Kidney epithelial cell (primary cell): ENCODE data around the gene ADPRHL1. TPM values are rescaled to one million over a fixed set of nuclear protein-coding genes. Genes with fewer than 3 reads are reported as not detected.

Source experiments
- DNase-seq: peaks from one replicate; pipeline ENCODE4 v3.0.0-alpha.2; 2010; ENCODE audit warnings: low read depth
- H3K27me3 ChIP-seq: 2 replicates; pipeline ENCODE4 v1.6.0; 2011; ENCODE audit warnings: low read length; ENCODE audit not compliant: control insufficient read depth, insufficient read depth
- H3K36me3 ChIP-seq: 2 replicates; pipeline ENCODE4 v1.5.1; 2011; ENCODE audit warnings: low read length; ENCODE audit not compliant: control insufficient read depth, insufficient read depth
- H3K4me3 ChIP-seq: 2 replicates; pipeline ENCODE4 v1.5.1; 2011; ENCODE audit warnings: low read depth, mild to moderate bottlenecking, control low read depth, low read length
- total RNA-seq: library from RNA; depleted of rRNA; stranded (reverse); fragments of >200 nt; gene quantifications from 2 replicates; pipeline ENCODE4 v1.2.3, GENCODE V29; 2015
- TF ChIP-seq, protein P1 (sequence below): IDR thresholded peaks from 2 replicates; pipeline ENCODE4 v1.5.1; 2011; ENCODE audit warnings: mild to moderate bottlenecking, moderate library complexity, low read length, control low read depth, inconsistent platforms; ENCODE audit not compliant: insufficient read depth, poor library complexity, severe bottlenecking

The ADPRHL1 gene
- total RNA-seq, 1 donor from 2014 or later: 0.84 TPM

DNA sequence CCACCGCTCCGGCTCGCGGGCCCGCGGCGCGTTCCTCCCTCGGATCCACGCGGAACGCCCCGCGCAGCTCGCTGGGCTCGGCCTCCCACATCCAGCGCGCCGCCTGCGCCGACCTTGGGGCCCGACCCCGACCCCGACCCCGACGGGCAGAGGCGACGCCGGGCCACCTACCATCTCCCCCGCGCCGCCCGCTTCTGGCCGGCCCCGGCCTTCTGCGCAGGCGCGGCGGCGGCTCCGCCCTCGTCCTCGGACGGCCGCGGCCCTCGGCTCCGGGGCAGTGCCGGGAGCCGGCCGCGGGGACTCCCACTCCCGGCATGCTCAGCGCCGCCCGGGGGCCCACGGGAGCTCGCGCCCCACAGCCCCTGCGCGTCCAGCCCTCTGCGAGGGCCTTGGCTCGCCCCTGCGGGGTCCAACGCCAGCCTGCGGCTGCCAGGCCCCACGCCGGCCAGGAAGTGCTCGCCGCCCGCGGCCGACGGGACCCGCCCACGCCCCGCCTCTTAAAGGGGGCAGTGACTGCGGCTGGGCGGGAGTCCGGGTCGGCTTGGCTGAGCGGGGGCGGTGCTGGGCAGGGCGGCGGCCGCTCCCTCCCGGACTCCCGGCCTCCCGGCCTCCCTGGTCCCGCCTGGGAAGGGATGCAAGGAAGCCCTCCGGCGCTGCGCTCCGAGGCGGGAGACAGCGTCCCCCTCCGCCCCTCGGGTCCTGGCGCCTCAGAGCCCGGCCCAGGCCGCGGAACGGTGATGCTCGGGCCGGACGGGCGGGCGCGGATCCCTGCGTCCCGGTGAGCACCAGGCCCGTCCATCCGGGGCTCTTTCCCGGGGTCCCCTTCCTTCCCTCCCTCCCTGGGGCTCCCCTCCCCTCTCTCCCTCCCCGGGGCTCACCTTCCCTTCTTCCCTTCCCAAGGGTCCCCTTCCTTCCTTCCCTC lies 37.5 kb upstream of the ADPRHL1 start, which contains the start of gene DCUN1D2:
Gene DCUN1D2, minus strand, starts transcription at position 216 of the 922 bp plus-strand sequence. Its CDS starts 42 bp downstream, at position 174.
- DNase-seq: peak; percentile 74
- Histone ChIP-seq H3K27me3 (no peaks in the 10 kb centered on the region), H3K36me3 (peaks cover 1% of the 10 kb centered on the region), H3K4me3 (peak within 1 kb of the TSS; percentile 88)
- TF ChIP-seq, protein P1, sequence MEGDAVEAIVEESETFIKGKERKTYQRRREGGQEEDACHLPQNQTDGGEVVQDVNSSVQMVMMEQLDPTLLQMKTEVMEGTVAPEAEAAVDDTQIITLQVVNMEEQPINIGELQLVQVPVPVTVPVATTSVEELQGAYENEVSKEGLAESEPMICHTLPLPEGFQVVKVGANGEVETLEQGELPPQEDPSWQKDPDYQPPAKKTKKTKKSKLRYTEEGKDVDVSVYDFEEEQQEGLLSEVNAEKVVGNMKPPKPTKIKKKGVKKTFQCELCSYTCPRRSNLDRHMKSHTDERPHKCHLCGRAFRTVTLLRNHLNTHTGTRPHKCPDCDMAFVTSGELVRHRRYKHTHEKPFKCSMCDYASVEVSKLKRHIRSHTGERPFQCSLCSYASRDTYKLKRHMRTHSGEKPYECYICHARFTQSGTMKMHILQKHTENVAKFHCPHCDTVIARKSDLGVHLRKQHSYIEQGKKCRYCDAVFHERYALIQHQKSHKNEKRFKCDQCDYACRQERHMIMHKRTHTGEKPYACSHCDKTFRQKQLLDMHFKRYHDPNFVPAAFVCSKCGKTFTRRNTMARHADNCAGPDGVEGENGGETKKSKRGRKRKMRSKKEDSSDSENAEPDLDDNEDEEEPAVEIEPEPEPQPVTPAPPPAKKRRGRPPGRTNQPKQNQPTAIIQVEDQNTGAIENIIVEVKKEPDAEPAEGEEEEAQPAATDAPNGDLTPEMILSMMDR: no peak

DNA sequence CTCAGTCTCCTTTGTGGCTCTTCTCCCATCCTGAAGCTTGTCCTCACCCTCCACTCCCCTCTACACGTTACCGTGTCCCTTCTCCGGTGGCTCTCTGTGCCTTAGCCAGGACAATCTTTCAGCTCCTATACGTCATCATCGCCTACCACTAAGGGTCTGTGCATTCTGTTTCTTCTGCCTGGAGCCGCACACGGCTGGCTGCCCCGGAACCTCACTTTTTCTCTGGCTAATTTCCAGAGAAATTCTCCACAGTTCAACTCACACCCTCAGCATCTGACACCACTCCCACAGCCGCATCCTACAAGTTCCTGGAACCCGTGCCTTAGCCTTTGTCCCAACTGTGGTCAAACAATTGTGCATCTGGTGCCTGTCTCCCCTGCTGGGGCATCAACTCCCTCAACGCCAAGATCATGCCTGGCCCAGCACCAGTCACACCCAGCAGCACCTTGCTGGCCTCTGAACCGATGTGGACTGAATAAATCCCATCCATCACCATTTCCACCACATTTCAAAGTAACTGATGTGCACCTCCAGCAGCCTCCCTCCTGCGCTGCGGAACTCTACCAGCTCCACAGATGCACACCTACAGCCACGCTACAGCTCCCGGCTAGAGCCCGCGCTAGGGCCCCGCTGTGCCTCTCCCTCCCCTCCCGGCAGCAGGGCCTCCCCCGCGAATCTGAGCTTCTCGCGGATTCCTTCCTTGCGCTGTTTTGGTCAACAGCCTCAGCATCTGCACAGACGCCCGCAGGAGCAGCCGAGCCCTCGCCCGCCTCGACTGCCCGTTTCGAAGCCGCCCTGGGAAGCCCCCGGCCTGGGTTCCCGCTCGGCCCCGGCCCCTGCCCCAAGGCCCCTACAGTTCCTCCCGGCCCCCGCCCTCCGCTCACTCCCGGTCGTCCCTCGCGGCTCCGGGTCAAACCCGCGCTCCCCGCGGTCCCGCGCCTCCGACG lies 36.5 kb upstream of the ADPRHL1 start:
- TF ChIP-seq, protein P1: no peak
- H3K4me3 ChIP-seq: peak overlapping the region; percentile 88
- no peaks in the 10 kb centered on the region for H3K27me3 ChIP-seq
- H3K36me3 ChIP-seq: peaks cover 1% of the 10 kb centered on the region
- DNase-seq: no peak

DNA sequence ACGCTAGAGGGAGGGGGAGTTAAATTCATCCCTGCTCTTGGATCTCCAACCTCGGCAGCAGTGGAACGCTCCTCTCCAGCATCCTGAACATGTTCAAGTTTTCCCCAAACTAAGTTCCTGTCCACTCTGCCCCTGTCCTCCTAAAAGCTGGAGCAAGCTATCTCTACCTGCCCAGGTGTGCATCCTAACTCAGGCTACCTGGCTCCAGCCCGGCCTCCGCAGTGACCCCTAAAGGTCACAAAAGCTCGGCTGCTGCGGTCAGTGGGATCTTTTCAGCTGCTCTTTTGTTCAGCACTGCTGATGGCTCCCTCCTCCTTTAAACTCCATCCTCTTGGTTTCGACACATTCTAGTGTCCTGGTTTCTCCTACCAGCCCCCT lies 35.9 kb upstream of the ADPRHL1 start:
- TF ChIP-seq, protein P1: no peak
- no peak for DNase-seq
- no peaks in the 10 kb centered on the region for H3K27me3 ChIP-seq
- peak overlapping the region; percentile 88 for H3K4me3 ChIP-seq
- H3K36me3 ChIP-seq: peaks cover 1% of the 10 kb centered on the region

DNA sequence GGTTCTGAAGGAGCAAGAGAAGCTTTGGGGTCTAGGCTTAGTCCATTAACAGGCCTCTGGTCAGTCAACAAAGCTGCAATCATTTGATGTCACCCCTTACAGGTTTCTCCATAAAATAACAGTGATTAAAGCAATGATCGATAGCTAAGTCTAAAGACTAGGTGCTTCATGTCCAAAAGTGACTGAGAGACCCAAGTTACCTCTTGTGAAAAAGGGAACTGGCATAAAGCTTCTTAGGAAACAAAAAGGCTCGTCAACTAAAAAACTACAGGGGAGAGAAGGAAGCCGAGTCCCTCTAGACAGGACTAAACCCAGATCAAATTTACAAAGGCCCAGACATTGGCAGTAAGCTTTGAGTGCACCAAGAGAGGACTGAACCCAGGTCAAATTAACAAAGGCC lies 35.0 kb upstream of the ADPRHL1 start:
- H3K27me3 ChIP-seq: no peaks in the 10 kb centered on the region
- H3K36me3 ChIP-seq: no peaks in the 10 kb centered on the region
- no peak for DNase-seq
- H3K4me3 ChIP-seq: no peak overlapping the region
- TF ChIP-seq, protein P1: no peak

DNA sequence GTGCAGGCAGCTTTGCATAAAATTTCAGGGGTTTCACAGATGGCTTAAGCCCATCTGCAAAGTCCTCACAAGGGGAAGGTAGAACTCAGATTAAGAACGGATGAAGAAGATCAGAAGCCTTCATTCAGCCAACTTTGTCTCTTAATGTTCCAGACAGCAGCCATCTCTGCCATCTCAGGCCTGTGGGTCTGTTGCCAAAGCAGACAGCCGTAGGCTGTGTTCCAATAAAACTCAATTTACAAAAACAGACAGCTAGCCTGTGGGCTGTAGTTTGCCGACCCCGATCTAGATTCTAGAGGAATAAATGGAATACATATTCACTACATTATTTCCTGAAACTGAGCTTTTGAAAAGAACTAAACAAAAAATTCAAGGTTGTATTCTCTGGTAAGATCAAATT lies 33.4 kb upstream of the ADPRHL1 start:
- Histone ChIP-seq H3K27me3 (no peaks in the 10 kb centered on the region), H3K36me3 (no peaks in the 10 kb centered on the region), H3K4me3 (no peak overlapping the region)
- TF ChIP-seq, protein P1: no peak
- no peak for DNase-seq
